Stimulated activated CD4-positive, alpha-beta T cell treated with anti-CD3 and anti-CD28 coated beads, TNF-alpha, amount 100 ng/mL, for 48 hours (primary cell): Measurements from ENCODE around the gene B3GNT4.
A peak's percentile ranks its signal among the peaks of the same experiment; 100 is the strongest.
"Not testable (repeated sequence)": the region's sequence is repeated elsewhere in the genome, so short reads cannot be mapped to it uniquely, and the experiment has no call there.

Source experiments
- DNase-seq, 3 donors: peaks; one replicate each; pipeline ENCODE4 v3.0.0-alpha.2; 2020; ENCODE audit warnings: low read depth in 3 of 3

B3GNT4 gene

DNA sequence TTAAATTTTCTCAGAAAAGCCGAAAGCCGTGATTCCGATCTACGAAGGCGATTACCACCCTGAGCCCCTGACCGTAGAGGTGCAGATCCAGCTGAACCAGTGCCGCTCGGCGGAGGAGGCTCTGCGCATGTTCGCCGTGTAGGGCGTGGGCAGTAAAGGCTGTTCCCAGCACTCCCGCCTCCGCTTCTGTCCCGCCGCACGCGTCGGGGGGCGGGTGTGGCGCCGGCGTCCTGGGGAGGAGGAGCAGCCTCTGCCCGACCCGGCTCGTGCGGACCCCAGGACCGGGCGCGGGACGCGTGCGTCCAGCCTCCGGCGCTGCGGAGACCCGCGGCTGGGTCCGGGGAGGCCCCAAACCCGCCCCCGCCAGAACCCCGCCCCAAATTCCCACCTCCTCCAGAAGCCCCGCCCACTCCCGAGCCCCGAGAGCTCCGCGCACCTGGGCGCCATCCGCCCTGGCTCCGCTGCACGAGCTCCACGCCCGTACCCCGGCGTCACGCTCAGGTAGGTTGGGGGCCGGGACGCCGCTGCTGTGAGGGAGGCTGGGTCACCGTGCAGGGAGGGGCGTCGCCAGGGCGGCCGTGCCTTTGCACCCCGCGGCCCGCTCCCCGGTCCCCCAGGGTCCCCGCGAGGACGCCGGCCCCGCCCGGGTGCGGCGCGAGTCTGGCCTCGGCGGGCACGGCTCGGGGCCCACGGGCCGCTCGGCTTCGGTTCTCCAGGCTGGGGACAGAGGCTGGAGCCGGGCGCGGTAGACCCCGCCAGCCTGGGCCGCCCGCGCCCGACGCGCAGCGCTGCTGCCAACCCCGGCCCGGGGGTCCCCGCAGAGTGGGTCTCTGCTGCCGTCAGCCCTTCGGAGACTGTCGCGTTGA, at the start of gene B3GNT4:
Gene B3GNT4 (plus strand): TSS at position 409 of the 866 bp plus-strand sequence. CDS start 910 bp downstream, outside the sequence.
- peak; percentile 37 to 68 (median 38) for DNase-seq

- DNase-seq: no peak
Measured at GRCh38 chr12:122155705-122156104, 47.8 kb upstream of the B3GNT4 start.

DNA sequence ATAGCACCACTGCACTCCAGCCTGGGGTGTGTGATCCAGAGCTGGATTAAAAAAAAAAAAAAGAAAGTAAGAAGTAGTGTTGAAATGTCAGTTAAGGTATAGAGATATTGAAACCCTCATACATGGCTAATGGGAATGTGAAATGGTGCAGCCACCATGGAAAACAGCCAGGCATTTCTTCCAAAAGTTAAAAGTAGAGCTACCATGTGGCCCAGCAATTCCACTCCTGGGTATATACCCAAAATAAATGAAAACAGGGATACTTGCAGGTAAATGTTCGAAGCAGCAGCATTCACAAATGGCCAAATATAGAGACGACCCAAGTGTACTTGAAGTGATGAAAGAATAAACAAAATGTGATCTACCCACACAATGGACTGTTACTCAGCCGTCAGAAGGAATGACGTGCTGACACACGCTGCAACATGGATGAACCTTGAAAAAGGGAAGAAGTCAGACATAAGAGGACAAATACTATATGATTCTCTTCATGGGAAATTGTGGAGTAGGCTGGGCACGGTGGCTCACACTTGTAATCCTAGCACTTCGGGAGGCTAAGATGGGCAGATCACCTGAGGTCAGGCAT, 44.7 kb upstream of the B3GNT4 start:
- no peak for DNase-seq

DNA sequence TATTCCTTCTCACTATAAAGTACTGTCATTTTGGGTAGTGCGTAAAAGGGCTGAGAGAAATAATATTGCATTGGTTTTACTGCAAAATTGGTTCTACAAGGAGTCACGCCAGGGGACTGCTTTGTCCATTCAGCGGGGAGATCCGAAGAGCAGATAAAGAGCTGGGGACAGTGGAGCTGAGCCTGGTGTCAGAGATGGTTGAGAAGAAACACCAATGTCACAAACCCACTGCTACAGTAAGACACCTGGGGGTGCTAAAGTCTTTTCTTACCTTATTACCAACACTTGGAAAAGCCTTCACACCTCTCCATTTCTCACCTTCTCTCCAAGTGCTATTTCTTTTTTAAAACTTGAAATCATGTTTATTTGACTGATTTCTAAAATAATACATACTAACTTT, 43.6 kb upstream of the B3GNT4 start:
- no peak for DNase-seq

DNA sequence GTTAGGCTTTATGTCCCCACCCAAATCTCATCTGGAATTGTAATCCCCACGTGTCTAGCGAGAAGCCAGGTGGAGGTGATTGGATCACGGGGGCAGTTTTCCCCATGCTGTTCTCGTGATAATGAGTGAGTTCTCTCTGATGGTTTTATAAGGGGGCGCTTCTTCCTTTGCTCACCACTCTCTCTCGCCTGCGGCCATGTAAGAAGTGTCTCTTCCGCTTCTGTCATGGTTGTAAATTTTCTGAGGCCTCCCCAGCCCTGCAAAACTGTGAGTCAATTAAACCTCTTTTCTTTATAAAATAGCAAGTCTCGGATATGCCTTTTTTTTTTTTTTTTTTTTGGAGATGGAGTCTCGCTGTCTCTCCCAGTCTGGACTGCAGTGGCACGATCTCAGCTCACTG, 42.7 kb upstream of the B3GNT4 start:
- no peak for DNase-seq

- DNase-seq: no peak
Measured at GRCh38 chr12:122161682-122162081, 41.8 kb upstream of the B3GNT4 start.

- no peak for DNase-seq
Measured at GRCh38 chr12:122162976-122163375, 40.5 kb upstream of the B3GNT4 start.

GRCh38 chr12:122166422-122167349, 36.8 kb upstream of the B3GNT4 start:
- peak; percentile 23 to 48 (median 37) for DNase-seq

DNA sequence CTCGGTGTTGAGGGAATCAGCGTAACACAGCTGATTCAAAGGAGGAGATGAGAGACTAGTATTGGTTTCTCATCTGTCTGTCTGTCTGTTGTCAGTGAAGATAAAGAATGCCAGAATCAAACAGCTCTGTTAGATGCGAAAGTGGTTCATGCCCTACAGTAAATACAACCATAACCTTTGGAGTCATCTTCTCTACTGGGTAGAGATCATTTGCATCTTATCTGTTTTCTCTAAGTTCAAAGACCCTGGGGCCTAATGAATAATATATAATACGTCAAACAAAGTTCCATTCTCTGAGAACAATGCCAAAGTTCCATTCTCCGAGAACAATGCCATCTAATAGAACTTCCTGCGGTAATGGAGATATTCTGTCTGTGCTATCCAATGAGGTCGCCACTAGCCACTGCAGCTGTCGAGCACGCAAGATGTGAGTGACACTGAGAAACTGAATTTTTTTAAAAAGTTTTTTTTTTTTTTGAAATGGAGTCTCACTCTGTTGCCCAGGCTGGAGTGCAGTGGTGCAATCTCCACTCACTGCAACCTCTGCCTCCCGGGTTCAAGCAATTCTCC, 36.1 kb upstream of the B3GNT4 start:
- DNase-seq: no peak

DNA sequence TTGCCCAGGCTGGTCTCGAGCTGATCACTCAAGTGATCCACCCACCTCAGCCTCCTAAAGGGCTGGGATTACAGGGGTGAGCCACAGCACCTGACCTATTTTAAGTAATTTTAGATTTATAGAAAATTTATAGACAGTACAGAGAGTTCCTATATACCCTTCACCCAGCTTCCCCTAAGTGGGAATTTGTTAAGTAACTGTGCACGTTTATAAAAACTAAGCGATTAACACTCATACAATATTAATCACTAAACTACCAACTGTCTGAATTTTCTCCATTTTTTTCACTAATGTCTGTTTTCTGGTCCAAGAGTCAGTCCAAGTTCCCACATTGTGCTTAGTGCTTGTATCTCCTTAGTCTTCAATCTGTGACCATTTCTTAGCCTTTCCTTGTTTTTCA, 35.0 kb upstream of the B3GNT4 start:
- DNase-seq: no peak

DNA sequence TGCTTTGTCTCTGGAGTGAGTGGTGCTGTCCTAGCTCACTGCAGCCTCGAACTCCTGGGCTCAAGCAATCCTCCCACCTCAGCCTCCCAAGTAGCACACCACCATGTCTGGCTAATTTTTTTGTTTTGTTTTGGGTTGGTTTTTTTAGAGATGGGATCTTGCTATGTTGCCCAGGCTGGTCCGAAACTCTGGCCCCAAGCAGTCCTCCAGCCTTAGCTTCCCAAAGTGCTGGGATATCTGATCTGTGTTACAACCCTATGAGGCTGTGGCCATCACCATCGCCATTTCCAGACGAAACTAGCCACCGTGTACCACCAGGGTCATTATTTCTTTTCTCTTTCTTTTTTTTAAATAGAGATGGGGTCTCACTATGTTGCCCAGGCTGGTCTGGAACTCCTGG, 32.1 kb upstream of the B3GNT4 start:
- DNase-seq: no peak

DNA sequence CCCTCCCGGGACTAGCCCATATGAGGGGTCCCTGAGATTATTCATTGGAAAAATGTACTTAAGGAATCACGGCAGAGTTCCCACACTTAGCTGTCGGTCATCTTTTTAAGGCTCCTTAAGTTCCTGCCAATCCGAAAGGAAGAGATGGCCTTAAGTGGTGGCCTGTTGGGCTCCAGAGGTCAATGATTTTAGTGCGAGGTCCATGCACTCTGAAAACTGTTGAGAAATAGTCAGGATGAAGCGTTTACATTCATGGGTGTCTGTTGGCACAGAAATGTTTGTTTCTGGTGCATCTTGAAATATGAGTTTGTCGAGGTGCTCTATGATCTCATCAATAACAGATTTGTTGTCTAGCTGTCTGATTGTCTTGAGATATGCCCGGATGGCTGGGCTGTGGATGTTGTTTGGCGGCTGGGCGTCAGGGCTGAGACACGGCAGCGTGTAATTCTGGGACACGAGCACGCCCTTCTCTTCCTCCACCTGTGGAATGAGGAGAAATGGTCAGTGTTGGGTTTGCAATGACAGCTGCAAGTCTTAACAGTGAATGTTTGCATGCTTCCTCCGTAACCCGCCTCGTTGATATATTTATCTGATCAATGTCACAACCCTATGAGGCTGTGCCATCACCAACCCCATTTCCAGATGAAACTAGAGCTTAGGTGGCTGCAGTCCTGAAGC, 31.1 kb upstream of the B3GNT4 start:
- DNase-seq: no peak

GRCh38 chr12:122174155-122174845, 29.2 kb upstream of the B3GNT4 start, which contains the start of gene IL31:
TSS of gene IL31 (minus strand) at chr12:122174221. CDS start at chr12:122174172, 49 bp downstream.
- peak; percentile 23 to 36 (median 29) for DNase-seq

DNA sequence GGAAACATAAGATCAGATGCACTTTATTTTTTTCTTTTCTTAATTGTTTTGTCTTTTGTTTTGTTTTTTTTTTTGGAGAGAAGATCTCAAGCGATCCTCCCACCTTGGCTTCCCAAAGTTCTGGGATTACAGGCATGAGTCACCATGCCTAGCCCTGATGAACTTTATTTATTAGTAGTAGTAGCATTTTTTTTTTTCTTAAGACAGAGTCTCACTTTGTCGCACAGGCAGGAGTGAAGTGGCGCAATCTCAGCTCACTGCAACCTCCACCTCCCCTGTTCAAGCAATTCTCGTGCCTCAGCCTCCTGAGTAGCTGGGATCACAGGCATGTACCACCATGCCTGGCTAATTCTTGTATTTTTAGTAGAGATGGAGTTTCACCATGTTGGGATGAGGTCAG, 27.0 kb upstream of the B3GNT4 start:
- not testable (repeated sequence) for DNase-seq

DNA sequence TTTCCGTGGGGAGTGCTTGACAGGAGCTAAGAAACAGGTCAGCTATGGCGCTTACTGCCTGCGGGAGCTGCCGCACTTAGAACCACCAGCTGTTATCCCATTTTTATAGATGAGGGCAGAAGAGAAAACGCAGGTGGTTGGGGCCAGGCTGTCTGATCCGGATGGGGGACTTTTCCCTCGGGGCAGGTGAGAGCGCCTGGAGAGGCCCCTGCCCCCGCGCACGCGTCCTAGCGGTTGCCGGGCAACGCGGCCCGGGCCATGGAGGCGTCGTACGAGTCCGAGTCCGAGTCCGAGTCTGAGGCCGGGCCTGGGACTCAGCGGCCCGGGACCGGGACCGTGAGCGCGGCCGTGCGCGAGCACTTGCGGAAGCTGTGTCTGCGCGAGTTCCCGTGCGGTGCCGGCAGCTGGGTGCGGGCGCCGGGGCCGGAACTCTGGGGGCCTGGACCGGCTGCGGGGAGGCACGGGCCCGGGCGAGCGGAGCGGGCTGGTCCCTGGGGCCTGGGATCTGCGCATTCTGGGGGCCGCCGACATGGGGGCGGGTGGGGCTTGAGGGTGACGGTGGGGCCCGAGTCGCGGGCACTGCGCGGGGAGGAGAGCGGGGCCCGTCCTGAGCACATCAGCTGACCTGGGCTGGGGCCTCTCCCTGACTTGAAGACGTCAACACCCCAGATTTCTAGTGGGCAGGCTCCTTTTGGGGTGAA, 20.5 kb upstream of the B3GNT4 start, which contains the start of gene LRRC43:
Gene LRRC43 (plus strand): TSS at position 237 of the 701 bp plus-strand sequence. CDS start 22 bp downstream, at position 259.
- no peak for DNase-seq

GRCh38 chr12:122183588-122183940, 19.9 kb upstream of the B3GNT4 start:
- no peak for DNase-seq

DNA sequence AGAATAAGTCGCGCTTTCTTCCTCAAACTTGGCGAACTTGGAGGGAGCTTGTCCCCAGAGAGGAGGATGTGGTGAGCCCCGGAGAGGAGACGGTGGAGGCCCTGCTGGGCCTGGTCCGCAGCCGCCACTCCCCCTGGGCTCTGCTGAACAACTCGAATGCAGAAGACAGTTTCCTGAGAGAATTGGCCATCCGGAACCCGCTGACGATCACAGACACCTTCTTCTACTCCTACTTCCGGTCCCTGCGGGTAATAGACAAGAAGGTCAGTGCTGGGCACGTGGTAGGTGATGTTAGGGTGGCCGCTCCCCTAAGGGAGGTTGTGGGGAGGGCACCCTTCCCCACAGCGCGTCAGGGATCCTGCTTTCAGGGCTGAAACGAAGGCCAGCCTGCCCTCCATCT, 19.0 kb upstream of the B3GNT4 start:
- DNase-seq: no peak

DNA sequence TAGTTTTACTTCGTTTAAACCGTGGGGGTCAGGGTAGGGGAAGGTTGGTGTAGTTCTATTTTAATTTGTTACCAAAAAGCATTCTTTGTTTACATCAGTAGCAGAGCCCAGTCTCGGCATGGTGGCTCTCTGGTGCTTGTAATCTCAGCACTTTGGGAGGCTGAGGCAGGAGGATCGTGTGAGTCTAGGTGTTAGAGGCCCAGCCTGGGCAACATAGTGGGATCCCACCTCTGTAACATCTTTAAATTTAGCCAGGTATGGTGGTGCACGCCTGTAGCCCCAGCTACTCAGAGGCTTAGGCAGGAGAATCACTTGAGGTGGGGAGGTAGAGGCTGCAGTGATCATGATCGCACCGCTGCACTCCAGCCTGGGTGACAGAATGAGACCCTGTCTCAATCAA, 18.4 kb upstream of the B3GNT4 start:
- no peak for DNase-seq

DNA sequence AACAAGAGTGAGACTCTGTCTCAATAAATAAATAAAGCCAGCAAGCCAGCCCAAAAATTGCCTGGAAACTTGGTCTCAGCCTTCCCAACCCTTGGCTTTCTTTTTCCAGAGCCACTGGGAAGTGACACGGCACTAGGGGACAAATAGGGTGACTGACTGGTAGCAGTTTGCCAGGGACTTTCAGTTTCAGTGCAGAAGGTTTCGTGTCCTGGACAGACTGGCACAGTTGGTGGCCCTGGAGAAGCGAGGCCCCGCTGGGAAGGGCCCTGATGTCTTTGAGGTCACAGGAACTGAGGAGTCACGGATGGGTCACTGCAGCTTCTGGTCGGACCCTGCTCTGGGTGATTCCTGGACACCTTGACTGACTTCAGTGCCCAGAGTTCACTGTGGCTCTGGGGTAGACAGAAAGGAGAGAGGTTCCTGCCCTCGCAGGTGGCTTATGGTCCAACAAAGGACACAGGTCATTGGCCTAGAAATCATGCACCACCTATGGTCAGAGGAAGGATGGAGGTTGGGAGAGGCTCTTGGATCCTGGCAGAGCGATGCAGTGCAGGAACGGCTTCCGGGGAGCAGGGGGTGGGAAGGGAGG, 17.9 kb upstream of the B3GNT4 start:
- no peak for DNase-seq
